BLaER1 treated with 17β-estradiol and CSF1 and Interleukin-3, amounts not matched to agents 10 nM and 100 nM (cell line): ENCODE measurements around the gene DNASE2.

Experiments
- H3K27ac ChIP-seq, 11 experiments: shearing (Covaris generic); formaldehyde crosslinking; 2 replicates each; pipeline ENCODE4 v1.8.1; 2022
- H3K27me3 ChIP-seq, 11 experiments: shearing (Covaris generic); formaldehyde crosslinking; 2 replicates each; pipeline ENCODE4 v1.8.1; 2022
- H3K36me3 ChIP-seq, 11 experiments: shearing (Covaris generic); formaldehyde crosslinking; 2 replicates each; pipeline ENCODE4 v1.8.1; 2022
- H3K4me1 ChIP-seq, 10 experiments: shearing (Covaris generic); formaldehyde crosslinking; 2 replicates each; pipeline ENCODE4 v1.8.1; 2022
- H3K4me2 ChIP-seq, 11 experiments: shearing (Covaris generic); formaldehyde crosslinking; 2 replicates each; pipeline ENCODE4 v1.8.1; 2022
- H3K4me3 ChIP-seq, 10 experiments: shearing (Covaris generic); formaldehyde crosslinking; 2 replicates each; pipeline ENCODE4 v1.8.1; 2022
- H3K9ac ChIP-seq, 11 experiments: shearing (Covaris generic); formaldehyde crosslinking; 2 replicates each; pipeline ENCODE4 v1.8.1; 2022
- H3K9me3 ChIP-seq, 11 experiments: shearing (Covaris generic); formaldehyde crosslinking; replicated peaks in 1 of 11; 2 replicates each; pipeline ENCODE4 v1.8.1; 2022
- H4K20me1 ChIP-seq, 11 experiments: shearing (Covaris generic); formaldehyde crosslinking; 2 replicates each; pipeline ENCODE4 v1.8.1; 2022
- Cebpa-rat ChIP-seq, 11 experiments: shearing (Covaris generic); IDR thresholded peaks; 2 replicates each; pipeline ENCODE4 v1.8.1; 2022

DNASE2 gene

DNA sequence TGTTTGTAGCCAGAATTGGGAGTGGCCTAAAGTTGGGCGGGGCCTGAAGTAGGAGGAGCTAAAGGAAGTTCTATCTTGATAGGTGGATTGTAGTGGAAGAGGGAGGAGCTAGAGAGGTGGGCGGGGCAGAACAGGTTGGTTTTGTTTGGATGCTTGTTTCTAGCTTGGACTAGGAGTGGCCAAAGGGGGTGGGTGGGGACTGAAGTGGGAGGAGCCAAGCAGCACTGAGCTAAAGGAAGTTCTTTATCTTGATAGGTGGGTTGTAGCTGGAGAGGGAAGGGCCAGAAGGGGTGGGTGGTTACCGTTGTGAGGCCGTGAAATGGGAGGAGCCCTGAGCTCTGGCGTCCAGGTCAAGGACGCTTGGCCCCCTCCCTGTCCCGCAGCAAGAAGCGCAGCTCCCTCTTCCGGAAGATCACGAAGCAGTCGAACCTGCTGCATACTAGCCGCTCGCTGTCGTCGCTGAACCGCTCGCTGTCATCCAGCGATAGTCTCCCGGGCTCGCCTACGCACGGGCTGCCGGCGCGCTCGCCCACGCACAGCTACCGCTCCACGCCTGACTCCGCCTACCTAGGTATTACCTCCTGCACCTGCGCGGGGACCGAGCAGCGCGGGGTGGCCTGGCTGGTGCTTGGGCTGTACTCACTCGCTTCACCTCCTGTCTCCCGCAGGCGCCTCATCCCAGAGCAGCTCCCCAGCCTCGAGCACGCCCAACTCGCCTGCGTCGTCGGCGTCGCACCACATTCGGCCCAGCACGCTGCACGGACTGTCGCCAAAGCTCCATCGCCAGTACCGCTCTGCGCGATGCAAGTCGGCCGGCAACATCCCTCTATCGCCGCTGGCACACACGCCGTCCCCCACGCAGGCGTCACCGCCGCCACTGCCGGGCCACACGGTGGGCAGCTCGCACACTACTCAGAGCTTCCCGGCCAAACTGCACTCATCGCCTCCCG is 8.0 kb downstream of the DNASE2 start:
- Histone ChIP-seq H4K20me1 (peaks cover 0 to 59% (median 0%) of the 10 kb centered on the region in 11 experiments; a peak in 6 of 22 replicates), H3K4me2 (no peak overlapping the region; a peak in 1 of 22 replicates), H3K9me3 (peaks cover 9 to 23% (median 18%) of the 10 kb centered on the region in 11 experiments), H3K4me3 (no peak overlapping the region), H3K27me3 (no peaks in the 10 kb centered on the region), H3K9ac (no peak overlapping the region), H3K4me1 (peaks cover 0 to 25% (median under 1%) of the 10 kb centered on the region in 10 experiments; a peak in 6 of 20 replicates), H3K36me3 (peaks cover 7 to 64% (median 35%) of the 10 kb centered on the region in 11 experiments; a peak in 20 of 22 replicates), H3K27ac (no peak overlapping the region)
- TF ChIP-seq Cebpa-rat (IDR thresholded peaks at IDR 0.05) = no peak

DNA sequence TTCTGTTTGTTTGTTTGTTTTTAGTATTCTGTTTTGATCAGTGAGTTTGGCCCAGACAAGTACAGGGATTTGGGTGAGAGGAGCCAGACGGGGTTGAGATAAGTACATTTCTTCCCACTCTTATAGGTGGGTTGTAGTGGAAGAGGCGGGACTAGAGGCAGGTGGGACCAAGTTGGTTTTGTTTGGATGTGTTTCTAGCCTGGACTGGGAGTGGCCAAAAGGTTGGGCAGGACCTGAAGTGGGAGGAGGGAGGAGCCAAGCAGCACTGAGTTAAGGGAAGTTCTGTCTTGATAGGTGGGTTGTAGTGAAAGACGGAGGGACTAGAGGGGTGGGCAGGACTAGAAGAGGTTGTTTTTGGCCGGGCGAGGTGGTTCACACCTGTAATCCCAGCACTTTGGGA is 9.0 kb downstream of the DNASE2 start:
- peaks cover 5 to 54% (median 25%) of the 10 kb centered on the region in 11 experiments; a peak in 20 of 22 replicates for H3K36me3 ChIP-seq
- TF ChIP-seq Cebpa-rat (IDR thresholded peaks at IDR 0.05) = no peak
- H3K4me2 ChIP-seq = no peak overlapping the region
- H3K9me3 ChIP-seq = peaks cover 9 to 23% (median 18%) of the 10 kb centered on the region in 11 experiments
- H4K20me1 ChIP-seq = peaks cover 0 to 49% (median 0%) of the 10 kb centered on the region in 11 experiments; a peak in 6 of 22 replicates
- no peak overlapping the region for H3K27ac ChIP-seq
- no peak overlapping the region for H3K9ac ChIP-seq
- H3K27me3 ChIP-seq = no peaks in the 10 kb centered on the region
- H3K4me1 ChIP-seq = peaks cover 6 to 25% (median 10%) of the 10 kb centered on the region in 10 experiments
- H3K4me3 ChIP-seq = no peak overlapping the region

DNA sequence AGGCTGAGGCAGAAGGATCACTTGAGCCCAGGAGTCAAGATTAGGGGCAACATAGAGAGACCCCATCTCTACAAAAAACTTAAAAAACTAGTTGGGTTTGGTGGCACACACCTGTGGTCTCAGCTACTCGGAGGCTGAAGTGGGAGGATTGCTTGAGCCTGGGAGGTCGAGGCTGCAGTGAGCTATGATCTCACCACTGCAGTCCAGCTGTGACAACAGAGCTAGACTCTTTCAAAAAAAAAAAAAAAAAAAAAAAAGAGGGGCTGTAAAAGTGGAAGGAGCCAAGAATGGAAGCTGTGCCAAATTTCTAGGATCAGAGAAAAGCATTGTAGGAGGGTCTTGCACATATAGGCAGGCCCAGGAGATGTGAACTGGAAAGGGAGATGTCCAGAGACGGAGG is 9.6 kb downstream of the DNASE2 start:
- no peak for TF ChIP-seq Cebpa-rat (IDR thresholded peaks at IDR 0.05)
- no peak overlapping the region for H3K4me3 ChIP-seq
- peaks cover 0 to 44% (median 0%) of the 10 kb centered on the region in 11 experiments; a peak in 6 of 22 replicates for H4K20me1 ChIP-seq
- no peaks in the 10 kb centered on the region for H3K27me3 ChIP-seq
- no peak overlapping the region for H3K9ac ChIP-seq
- peaks cover 5 to 49% (median 21%) of the 10 kb centered on the region in 11 experiments; a peak in 20 of 22 replicates for H3K36me3 ChIP-seq
- no peak overlapping the region for H3K27ac ChIP-seq
- no peak overlapping the region for H3K4me2 ChIP-seq
- H3K4me1 ChIP-seq = peaks cover 9 to 21% (median 13%) of the 10 kb centered on the region in 10 experiments
- peaks cover 9 to 23% (median 18%) of the 10 kb centered on the region in 11 experiments for H3K9me3 ChIP-seq

DNA sequence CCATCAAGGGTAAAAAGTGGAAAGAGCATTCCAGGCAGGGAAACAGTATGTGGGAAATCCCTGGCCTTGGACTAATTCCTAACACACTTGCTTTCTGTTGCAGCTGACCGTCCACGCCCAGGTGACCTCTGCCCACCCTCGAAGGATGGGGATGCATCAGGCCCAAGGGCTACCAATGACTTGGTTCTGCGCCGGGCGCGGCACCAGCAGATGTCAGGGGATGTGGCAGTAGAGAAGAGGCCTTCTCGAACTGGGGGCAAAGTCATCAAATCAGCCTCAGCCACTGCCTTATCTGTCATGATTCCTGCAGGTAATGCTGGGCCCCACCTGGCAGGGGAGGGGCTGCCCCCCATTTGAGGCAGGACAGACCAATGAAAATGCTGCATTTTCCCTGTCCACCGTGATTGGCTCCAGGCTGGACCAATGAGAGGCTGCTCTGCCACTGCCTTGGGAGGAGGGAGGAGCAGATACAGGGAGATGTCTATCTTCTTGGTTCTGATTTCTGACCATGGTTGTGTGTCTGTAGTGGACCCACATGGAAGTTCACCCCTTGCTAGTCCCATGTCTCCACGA is 12.6 kb downstream of the DNASE2 start:
- no peaks in the 10 kb centered on the region for H3K27me3 ChIP-seq
- H3K4me1 ChIP-seq = peaks cover 9 to 14% (median 12%) of the 10 kb centered on the region in 10 experiments; a peak in 19 of 20 replicates
- peaks cover 0 to 15% (median 0%) of the 10 kb centered on the region in 11 experiments; a peak in 2 of 22 replicates for H4K20me1 ChIP-seq
- peaks cover 6 to 13% (median 9%) of the 10 kb centered on the region in 11 experiments for H3K9me3 ChIP-seq
- peak overlapping the region in 1 of 11 experiments; percentile 91; a peak in 2 of 22 replicates for H3K4me2 ChIP-seq
- H3K9ac ChIP-seq = no peak overlapping the region
- no peak for TF ChIP-seq Cebpa-rat (IDR thresholded peaks at IDR 0.05)
- H3K36me3 ChIP-seq = peaks cover 5 to 18% (median 7%) of the 10 kb centered on the region in 11 experiments; a peak in 19 of 22 replicates
- H3K4me3 ChIP-seq = no peak overlapping the region
- no peak overlapping the region for H3K27ac ChIP-seq

DNA sequence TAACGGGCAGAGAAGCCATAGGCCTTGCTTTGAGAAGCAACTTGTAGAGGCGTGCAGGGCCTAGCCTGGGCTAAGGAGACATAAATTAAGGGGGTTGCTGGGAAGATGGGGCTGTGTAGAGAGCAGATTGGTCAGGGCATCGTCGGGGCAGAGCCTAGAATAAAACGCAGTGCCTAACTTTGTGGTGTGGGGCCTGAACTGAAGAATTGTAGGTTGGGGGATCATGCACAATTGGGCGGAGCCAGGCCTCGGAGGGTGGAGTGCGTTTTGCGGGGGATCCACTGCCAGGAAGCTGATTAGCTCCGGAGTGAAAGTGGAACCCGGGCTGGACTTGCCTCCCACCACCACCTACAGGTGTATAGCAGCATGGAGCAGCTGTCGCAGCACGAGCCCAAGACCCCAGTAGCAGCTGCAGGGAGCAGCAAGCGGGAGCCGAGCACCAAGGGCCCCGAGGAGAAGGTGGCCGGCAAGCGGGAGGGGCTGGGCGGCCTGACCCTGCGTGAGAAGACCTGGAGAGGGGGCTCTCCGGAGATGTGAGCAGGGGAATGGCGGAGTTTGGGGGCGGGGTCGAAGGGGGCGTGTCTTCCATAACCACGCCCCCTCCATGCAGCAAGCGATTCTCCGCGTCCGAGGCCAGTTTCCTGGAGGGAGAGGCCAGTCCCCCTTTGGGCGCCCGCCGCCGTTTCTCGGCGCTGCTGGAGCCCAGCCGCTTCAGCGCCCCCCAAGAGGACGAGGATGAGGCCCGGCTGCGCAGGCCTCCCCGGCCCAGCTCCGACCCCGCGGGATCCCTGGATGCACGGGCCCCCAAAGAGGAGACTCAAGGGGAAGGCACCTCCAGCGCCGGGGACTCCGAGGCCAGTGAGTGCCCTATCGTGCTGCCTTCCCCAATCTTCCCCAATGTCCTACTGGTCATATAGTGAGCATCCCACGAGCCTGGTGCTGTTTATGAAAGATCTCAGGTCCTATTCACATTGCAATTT is 13.8 kb downstream of the DNASE2 start:
- no peak for TF ChIP-seq Cebpa-rat (IDR thresholded peaks at IDR 0.05)
- Histone ChIP-seq H4K20me1 (peaks cover 0 to 9% (median 0%) of the 10 kb centered on the region in 11 experiments; a peak in 2 of 22 replicates), H3K27me3 (no peaks in the 10 kb centered on the region), H3K27ac (peak overlapping the region in 4 of 11 experiments; percentile 11 to 47 (median 22); a peak in 3 of 22 replicates), H3K36me3 (peaks cover 0 to 9% (median 0%) of the 10 kb centered on the region in 11 experiments; a peak in 3 of 22 replicates), H3K4me2 (peak overlapping the region; percentile 79 to 96 (median 85)), H3K9ac (peak overlapping the region in 10 of 11 experiments; percentile 34 to 65 (median 54); a peak in 17 of 22 replicates), H3K4me3 (peak overlapping the region; percentile 39 to 69 (median 50)), H3K4me1 (peaks cover 9 to 14% (median 12%) of the 10 kb centered on the region in 10 experiments; a peak in 19 of 20 replicates), H3K9me3 (0 out of 22 replicates have a peak, but pooled peaks cover 0 to under 1% (median 0%) of the 10 kb centered on the region in 11 experiments)

DNA sequence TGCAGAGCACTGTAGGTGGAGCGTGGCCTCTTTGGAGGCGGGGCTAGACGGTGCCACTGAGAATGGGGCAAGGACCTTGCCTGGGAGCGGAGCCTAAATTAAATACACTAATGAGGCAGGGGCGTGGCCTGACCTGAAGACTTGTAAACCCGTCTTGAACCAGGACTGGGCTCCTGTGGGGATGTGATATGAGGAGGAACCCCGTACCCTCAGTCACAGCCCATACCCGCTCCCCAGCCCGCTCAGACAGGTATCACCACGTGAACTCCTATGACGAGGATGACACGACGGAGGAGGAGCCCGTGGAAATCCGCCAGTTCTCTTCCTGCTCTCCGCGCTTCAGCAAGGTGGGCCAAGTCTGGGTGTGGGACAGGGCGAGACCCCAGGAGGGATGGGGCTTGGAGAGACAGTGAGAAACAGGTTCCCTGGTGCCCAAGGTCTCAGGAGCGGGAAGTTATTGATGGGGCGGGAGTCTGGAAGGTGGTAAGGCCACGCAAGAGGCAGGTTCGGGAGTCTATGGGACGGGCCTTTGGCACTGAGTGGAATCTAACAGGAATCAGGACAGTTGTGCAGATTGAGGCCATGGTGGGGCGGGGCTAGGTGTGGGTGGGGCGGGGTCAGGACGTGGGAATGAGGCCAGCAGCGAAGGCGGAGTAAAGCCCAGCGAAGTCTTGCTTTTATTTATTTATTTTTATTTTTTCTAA is 14.7 kb downstream of the DNASE2 start:
- peaks cover 0 to 5% (median 0%) of the 10 kb centered on the region in 11 experiments; a peak in 1 of 22 replicates for H4K20me1 ChIP-seq
- no peak for TF ChIP-seq Cebpa-rat (IDR thresholded peaks at IDR 0.05)
- H3K9ac ChIP-seq = no peak overlapping the region
- H3K36me3 ChIP-seq = peaks cover 0 to 4% (median 0%) of the 10 kb centered on the region in 11 experiments; a peak in 2 of 22 replicates
- no peaks in the 10 kb centered on the region for H3K27me3 ChIP-seq
- no peak overlapping the region; a peak in 2 of 20 replicates for H3K4me3 ChIP-seq
- no peaks in the 10 kb centered on the region for H3K9me3 ChIP-seq
- H3K27ac ChIP-seq = no peak overlapping the region
- peaks cover 9 to 14% (median 12%) of the 10 kb centered on the region in 10 experiments; a peak in 19 of 20 replicates for H3K4me1 ChIP-seq
- H3K4me2 ChIP-seq = peak overlapping the region in 10 of 11 experiments; percentile 79 to 96 (median 84); a peak in 14 of 22 replicates

DNA sequence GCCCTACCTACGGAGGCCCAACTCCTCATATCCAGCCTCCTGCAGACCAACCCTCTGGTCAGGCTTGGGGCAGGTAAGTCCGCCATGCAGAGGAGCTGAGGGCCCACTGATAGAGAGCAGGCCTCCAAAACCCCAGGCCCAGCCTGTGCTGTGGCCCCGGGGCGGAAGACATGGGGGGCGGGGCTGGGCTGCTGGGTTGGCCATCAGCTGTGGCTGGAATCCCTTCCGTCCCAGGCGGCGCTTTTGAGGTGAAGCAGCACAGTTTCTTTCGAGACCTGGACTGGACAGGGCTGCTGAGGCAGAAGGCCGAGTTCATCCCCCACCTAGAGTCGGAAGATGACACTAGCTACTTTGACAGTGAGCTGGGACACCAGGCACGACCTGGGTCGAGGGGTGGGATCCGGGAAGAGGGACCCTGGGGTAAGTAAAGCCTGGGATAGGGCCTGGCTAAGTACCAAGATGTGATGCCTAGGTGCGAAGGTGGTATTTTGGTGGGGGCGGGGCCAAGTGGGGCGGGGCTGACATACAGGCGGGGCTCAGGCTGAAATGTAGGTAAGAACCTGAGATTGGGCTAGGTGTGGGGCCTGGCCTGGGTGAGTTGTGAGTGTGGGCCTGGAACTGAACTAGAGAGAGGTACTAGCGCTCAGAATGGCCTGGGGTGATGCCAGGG is 15.4 kb downstream of the DNASE2 start:
- Histone ChIP-seq H3K9me3 (no peaks in the 10 kb centered on the region), H4K20me1 (no peaks in the 10 kb centered on the region), H3K27ac (no peak overlapping the region), H3K4me2 (no peak overlapping the region), H3K27me3 (no peaks in the 10 kb centered on the region), H3K4me1 (peaks cover 9 to 14% (median 12%) of the 10 kb centered on the region in 10 experiments; a peak in 19 of 20 replicates), H3K4me3 (no peak overlapping the region), H3K9ac (no peak overlapping the region), H3K36me3 (peaks cover 0 to 4% (median 0%) of the 10 kb centered on the region in 11 experiments; a peak in 2 of 22 replicates)
- TF ChIP-seq Cebpa-rat (IDR thresholded peaks at IDR 0.05) = no peak
